ENCODE measurements around the gene RFC2.
"Not testable (repeated sequence)": the region's sequence is repeated elsewhere in the genome, so short reads cannot be mapped to it uniquely, and the experiment has no call there.

The RFC2 gene

GRCh38 chr7:74246497-74246896 lies 7.7 kb downstream of the RFC2 start:
- DNase-seq: no peak

GRCh38 chr7:74242122-74242443 lies 12.1 kb downstream of the RFC2 start:
- no peak for DNase-seq

- DNase-seq: no peak
These were observed 13.7 kb downstream of the RFC2 start for GRCh38 chr7:74240482-74240881.

- no peak for DNase-seq
These were observed 17.9 kb downstream of the RFC2 start for GRCh38 chr7:74236284-74236683.

GRCh38 chr7:74235518-74236268 lies 18.5 kb downstream of the RFC2 start:
- DNase-seq: no peak

- DNase-seq: no peak
These were observed 20.4 kb downstream of the RFC2 start for GRCh38 chr7:74233655-74234285.

- no peak for DNase-seq
These were observed 23.0 kb downstream of the RFC2 start for GRCh38 chr7:74231232-74231590.

GRCh38 chr7:74230446-74231231 lies 23.6 kb downstream of the RFC2 start:
- DNase-seq: no peak

- DNase-seq: no peak
These were observed 25.0 kb downstream of the RFC2 start for GRCh38 chr7:74228951-74229900.

- no peak for DNase-seq
These were observed 27.6 kb downstream of the RFC2 start for GRCh38 chr7:74226633-74227032.

GRCh38 chr7:74225400-74225799 lies 28.8 kb downstream of the RFC2 start:
- DNase-seq: no peak

- DNase-seq: not testable (repeated sequence)
These were observed 29.3 kb downstream of the RFC2 start for GRCh38 chr7:74224907-74225306.

- DNase-seq: no peak
These were observed 29.7 kb downstream of the RFC2 start for GRCh38 chr7:74224511-74224832.

GRCh38 chr7:74223711-74224510 lies 30.3 kb downstream of the RFC2 start:
- DNase-seq: no peak

- DNase-seq: no peak
These were observed 31.1 kb downstream of the RFC2 start for GRCh38 chr7:74222851-74223710.

- DNase-seq: no peak
These were observed 32.5 kb downstream of the RFC2 start for GRCh38 chr7:74221713-74222112.

GRCh38 chr7:74220229-74220628 lies 34.0 kb downstream of the RFC2 start:
- no peak for DNase-seq

GRCh38 chr7:74219416-74219815 lies 34.8 kb downstream of the RFC2 start:
- DNase-seq: no peak

- no peak for DNase-seq
These were observed 35.9 kb downstream of the RFC2 start for GRCh38 chr7:74218343-74218698.

- DNase-seq: no peak
These were observed 36.5 kb downstream of the RFC2 start for GRCh38 chr7:74217455-74218342.

Measured in stimulated activated CD4-positive, alpha-beta T cell treated with anti-CD3 and anti-CD28 coated beads, Interleukin-4, amount 100 ng/mL, for 1 hour (primary cell).